ENCODE results near the gene SLC6A7. TPM values are rescaled to one million over a fixed set of nuclear protein-coding genes. Genes with fewer than 3 reads are reported as not detected.

SLC6A7 gene
- total RNA-seq, 4 donors from 2014 or later: not detected

- DNase-seq (ENCODE audit: low spot score) (no peak), ATAC-seq (ENCODE audit: low FRiP score) (no peak)
- TF ChIP-seq, protein P1, sequence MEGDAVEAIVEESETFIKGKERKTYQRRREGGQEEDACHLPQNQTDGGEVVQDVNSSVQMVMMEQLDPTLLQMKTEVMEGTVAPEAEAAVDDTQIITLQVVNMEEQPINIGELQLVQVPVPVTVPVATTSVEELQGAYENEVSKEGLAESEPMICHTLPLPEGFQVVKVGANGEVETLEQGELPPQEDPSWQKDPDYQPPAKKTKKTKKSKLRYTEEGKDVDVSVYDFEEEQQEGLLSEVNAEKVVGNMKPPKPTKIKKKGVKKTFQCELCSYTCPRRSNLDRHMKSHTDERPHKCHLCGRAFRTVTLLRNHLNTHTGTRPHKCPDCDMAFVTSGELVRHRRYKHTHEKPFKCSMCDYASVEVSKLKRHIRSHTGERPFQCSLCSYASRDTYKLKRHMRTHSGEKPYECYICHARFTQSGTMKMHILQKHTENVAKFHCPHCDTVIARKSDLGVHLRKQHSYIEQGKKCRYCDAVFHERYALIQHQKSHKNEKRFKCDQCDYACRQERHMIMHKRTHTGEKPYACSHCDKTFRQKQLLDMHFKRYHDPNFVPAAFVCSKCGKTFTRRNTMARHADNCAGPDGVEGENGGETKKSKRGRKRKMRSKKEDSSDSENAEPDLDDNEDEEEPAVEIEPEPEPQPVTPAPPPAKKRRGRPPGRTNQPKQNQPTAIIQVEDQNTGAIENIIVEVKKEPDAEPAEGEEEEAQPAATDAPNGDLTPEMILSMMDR (IDR thresholded peaks at IDR 0.05): no peak
Observed at GRCh38 chr5:150203832-150204589, 14.1 kb downstream of the SLC6A7 start.

- DNase-seq (ENCODE audit: low spot score) (no peak), ATAC-seq (ENCODE audit: low FRiP score) (no peak)
- TF ChIP-seq, protein P1 (IDR thresholded peaks at IDR 0.05): no peak
Observed at GRCh38 chr5:150204590-150204960, 14.7 kb downstream of the SLC6A7 start.

DNA sequence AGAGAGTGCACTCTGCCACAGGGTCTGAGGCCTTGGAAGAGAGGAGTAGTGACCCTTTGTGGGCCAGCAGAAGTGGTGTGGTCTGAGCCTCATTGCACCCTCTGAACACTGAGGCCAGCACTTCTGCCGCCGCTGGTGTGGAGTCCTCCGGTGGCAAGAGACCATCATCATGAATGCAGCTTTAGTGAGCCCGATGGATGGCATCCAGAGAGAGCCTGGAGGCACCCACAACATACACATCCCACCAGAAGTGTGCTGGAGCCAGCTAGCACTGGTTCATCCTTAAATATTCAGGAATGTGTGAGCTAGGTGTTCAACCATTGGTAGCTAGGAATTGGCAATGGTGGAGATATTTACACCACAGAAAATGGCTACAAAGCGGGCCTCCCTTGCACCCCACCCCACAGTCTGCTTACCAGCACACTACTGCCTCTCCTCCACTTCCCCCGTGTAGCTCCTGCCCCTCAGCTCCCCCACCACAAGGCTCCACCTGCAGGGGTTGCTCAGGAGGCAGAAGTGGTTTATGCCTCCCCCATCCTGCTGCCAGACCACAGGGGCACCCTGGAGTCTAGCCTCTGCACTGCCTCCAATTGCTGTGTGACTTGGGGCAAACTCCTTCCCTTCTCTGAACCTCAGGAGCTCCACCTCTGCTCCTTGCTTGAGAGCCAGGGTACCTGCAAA, 16.4 kb downstream of the SLC6A7 start:
- ATAC-seq (ENCODE audit: low FRiP score): no peak
- no peak for DNase-seq (ENCODE audit: low spot score)
- TF ChIP-seq, protein P1 (IDR thresholded peaks at IDR 0.05): no peak

DNA sequence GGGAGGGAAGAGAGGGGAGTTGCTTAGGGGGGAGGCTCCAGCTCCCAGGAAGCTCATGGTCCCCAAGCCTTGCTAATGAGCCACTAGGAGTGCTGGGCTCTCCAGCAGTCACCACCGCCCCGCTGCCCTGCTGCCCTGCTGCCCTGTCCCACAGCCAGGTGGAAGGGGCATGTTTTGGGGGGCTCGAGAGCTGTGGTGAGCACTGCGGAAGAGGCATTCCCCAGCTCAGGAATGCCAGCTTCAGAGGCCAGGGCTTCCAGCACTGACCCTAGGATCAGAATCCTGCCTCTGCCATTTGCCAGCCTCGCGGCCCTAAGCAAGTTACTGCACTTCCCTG, 16.9 kb downstream of the SLC6A7 start:
- DNase-seq (ENCODE audit: low spot score) (no peak), ATAC-seq (ENCODE audit: low FRiP score) (no peak)
- TF ChIP-seq, protein P1 (IDR thresholded peaks at IDR 0.05): no peak

DNA sequence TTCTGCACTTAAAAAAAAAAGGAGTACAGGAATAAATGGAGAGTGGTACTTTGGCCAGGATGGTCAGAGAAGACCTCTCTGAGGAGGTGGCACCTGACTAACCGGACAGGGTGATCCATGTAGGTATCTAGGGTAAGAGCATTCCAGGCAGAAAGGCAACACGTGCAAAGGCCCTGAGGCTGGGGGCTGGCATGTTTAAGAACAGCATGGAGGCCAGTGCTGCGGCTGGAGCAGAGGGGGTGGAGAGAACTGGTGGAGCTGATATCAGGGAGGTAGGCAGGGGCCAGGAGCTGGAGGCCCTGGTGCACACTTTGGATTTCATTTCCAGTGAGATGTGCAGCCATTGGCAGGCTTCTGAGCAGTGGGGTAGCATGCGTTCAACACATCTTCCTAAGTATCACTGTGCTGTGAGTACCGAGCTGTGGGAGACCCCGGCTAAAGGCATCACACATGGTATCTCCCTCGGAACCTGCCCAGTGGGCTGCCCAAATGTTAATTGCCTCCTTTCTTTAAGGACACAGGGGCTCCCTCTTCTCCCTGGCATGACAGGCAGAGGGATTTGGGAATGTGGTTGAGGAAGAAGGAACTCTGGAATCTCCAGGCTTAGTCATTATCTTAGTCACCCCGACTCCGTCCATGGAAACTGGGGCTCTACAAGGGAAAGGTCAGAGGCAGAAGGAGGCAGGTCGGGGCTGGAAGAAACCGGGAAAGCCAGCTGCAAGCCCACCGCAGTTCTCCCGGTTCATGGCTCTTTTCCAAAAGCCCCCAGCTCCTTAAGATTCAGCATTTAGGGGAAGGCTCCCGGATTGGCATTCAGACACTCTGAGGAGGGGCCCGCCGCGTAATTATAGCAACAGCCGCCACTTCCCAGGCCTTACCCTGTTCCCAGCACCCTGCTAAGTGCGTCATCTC, 18.6 kb downstream of the SLC6A7 start:
- TF ChIP-seq, protein P1 (IDR thresholded peaks at IDR 0.05): no peak
- DNase-seq (ENCODE audit: low spot score) (no peak), ATAC-seq (ENCODE audit: low FRiP score) (no peak)

DNA sequence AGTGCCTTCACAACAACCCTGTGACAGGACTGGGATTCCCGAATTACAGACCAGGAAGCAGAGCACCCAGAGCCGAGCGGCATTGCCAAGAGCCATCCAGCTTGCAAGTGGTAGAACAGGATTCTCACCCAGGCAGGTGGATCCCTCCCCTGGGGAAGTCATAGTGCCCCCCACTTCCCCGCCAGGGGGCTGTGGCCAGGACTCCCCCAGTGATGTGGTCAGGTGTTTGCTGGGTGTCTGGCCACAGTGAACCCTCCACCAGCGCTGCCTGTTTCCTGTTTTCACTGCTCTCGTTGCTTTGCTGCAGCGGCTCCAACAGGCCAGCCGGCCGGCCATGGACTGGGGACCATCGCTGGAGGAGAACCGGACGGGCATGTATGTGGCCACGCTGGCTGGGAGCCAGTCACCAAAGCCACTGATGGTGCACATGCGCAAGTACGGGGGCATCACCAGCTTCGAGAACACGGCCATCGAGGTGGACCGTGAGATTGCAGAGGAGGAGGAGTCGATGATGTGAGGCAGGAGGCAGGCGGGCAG, 19.3 kb downstream of the SLC6A7 start:
- DNase-seq (ENCODE audit: low spot score): no peak
- ATAC-seq (ENCODE audit: low FRiP score): no peak
- TF ChIP-seq, protein P1 (IDR thresholded peaks at IDR 0.05): no peak

All from omental fat pad (tissue), 4 donors.